ENCODE results near the gene SEPTIN7.

DNA sequence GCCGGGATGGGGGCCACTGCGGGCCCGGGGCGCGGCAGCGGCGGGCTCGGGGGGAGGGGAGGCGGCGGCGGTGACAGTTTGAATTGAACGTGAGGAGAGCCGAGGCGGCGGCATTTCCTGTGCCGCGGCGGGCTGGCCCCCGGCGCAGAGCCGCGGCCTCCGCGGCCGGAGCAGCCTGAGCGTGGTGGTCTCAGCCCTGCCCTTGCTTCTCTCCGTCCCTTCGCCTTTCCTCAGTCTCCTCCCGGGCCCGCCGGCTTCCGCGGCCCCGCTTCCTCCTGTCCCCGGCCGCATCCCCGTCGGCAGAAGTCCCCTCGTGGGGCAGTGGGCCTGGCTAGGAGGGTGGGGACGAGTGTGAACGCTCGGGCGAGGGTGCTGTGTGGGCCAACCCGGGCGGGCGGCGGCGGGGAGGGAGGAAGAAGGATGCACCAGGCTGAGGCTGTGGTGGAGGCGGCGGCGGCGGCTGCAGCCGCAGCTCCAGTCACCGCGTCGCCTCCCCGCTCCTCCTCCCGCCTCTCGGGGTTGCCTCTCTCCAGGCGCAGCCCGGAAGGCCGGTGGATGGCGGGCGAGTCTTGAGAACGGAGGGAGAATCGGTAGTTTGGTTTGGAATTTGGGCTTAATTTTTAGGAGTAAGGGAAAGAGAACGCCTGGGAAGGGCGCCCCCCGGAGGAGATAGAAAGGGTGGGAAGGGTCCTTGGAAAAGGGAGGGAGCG lies 690 bp downstream of the SEPTIN7 start:
- TF ChIP-seq, protein P1, sequence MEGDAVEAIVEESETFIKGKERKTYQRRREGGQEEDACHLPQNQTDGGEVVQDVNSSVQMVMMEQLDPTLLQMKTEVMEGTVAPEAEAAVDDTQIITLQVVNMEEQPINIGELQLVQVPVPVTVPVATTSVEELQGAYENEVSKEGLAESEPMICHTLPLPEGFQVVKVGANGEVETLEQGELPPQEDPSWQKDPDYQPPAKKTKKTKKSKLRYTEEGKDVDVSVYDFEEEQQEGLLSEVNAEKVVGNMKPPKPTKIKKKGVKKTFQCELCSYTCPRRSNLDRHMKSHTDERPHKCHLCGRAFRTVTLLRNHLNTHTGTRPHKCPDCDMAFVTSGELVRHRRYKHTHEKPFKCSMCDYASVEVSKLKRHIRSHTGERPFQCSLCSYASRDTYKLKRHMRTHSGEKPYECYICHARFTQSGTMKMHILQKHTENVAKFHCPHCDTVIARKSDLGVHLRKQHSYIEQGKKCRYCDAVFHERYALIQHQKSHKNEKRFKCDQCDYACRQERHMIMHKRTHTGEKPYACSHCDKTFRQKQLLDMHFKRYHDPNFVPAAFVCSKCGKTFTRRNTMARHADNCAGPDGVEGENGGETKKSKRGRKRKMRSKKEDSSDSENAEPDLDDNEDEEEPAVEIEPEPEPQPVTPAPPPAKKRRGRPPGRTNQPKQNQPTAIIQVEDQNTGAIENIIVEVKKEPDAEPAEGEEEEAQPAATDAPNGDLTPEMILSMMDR (conservative IDR thresholded peaks at IDR 0.05): peak; percentile 86
- TF ChIP-seq EZH2 (IDR thresholded peaks at IDR 0.05; ENCODE audit: low read depth): no peak

All from PC-9 (cell line).